Activated CD4-positive, alpha-beta T cell treated with anti-CD3 and anti-CD28 coated beads, Interleukin-2, amount 10 ng/mL, durations not matched to agents 24 days and 14 days (primary cell): ENCODE measurements around the gene LTB4R2. TPM values are rescaled to one million over a fixed set of nuclear protein-coding genes. Genes with fewer than 3 reads are reported as not detected.
A peak's percentile ranks its signal among the peaks of the same experiment; 100 is the strongest.

Experiments
- DNase-seq: peaks from one replicate; pipeline ENCODE4 v3.0.0; 2022
- H3K27ac Mint-ChIP-seq: one replicate; pipeline ENCODE4 v1.8.0; 2022; ENCODE audit warnings: mild to moderate bottlenecking, mixed read lengths
- H3K27me3 Mint-ChIP-seq: one replicate; pipeline ENCODE4 v1.8.0; 2022; ENCODE audit warnings: mixed read lengths
- H3K36me3 Mint-ChIP-seq: one replicate; pipeline ENCODE4 v1.8.0; 2022; ENCODE audit warnings: low read depth, mild to moderate bottlenecking, mixed read lengths
- H3K4me1 Mint-ChIP-seq: one replicate; pipeline ENCODE4 v1.8.0; 2021; ENCODE audit warnings: mixed read lengths
- H3K4me3 Mint-ChIP-seq: one replicate; pipeline ENCODE4 v1.8.0; 2022; ENCODE audit warnings: mild to moderate bottlenecking, moderate library complexity, mixed read lengths
- H3K9me3 Mint-ChIP-seq: one replicate; pipeline ENCODE4 v1.8.0; 2021; ENCODE audit warnings: mixed read lengths
- intact Hi-C: fragments of 100-400 bp; cut with micrococcal nuclease; formaldehyde crosslinking; loops from one replicate; pipeline ENCODE4 v1.15.1; 2023
- total RNA-seq: library from RNA; stranded (reverse); gene quantifications from 2 replicates; pipeline ENCODE4 v1.2.3, GENCODE V29; 2022

Gene LTB4R2
- total RNA-seq, 1 donor from 2014 or later: 11.0 TPM

- intact Hi-C loops: loop anchor here (1.0 to 2.0 kb wide), 3 partner anchors 67 to 152 kb away; partner anchors contain the start of genes CHMP4A, GMPR2, NEDD8 and PSME2
- H3K27me3 Mint-ChIP-seq: no peaks in the 10 kb centered on the region
- H3K27ac Mint-ChIP-seq: peak overlapping the region; percentile 91
- peak; percentile 70 for DNase-seq
- H3K4me3 Mint-ChIP-seq: peak overlapping the region; percentile 86
- H3K4me1 Mint-ChIP-seq: peaks cover 36% of the 10 kb centered on the region
- peaks cover 41% of the 10 kb centered on the region for H3K36me3 Mint-ChIP-seq
- no peaks in the 10 kb centered on the region for H3K9me3 Mint-ChIP-seq
Observed at GRCh38 chr14:24298892-24299254, 11.1 kb upstream of the LTB4R2 start.

- peaks cover 44% of the 10 kb centered on the region for H3K36me3 Mint-ChIP-seq
- peak within 1 kb of the TSS; percentile 86 for H3K4me3 Mint-ChIP-seq
- no peaks in the 10 kb centered on the region for H3K27me3 Mint-ChIP-seq
- H3K4me1 Mint-ChIP-seq: peaks cover 36% of the 10 kb centered on the region
- H3K27ac Mint-ChIP-seq: peak within 1 kb of the TSS; percentile 91
- peak; percentile 98 for DNase-seq
- intact Hi-C loops: loop anchor here (1.0 to 2.0 kb wide), 4 partner anchors 9 to 153 kb away; partner anchors contain the start of genes CHMP4A, GMPR2, NEDD8 and PSME2
- H3K9me3 Mint-ChIP-seq: no peaks in the 10 kb centered on the region
Observed at GRCh38 chr14:24299255-24300191, 10.4 kb upstream of the LTB4R2 start, which contains the start of the genes DHRS1 and NOP9. Gene DHRS1 (minus strand): TSS chr14:24299780. CDS start chr14:24299106, 674 bp downstream. Gene NOP9 (plus strand): TSS chr14:24299850. CDS start chr14:24299955, 105 bp downstream.

- no peaks in the 10 kb centered on the region for H3K9me3 Mint-ChIP-seq
- peak overlapping the region; percentile 69 for H3K27ac Mint-ChIP-seq
- no peak for DNase-seq
- peaks cover 36% of the 10 kb centered on the region for H3K4me1 Mint-ChIP-seq
- H3K27me3 Mint-ChIP-seq: no peaks in the 10 kb centered on the region
- peaks cover 52% of the 10 kb centered on the region for H3K36me3 Mint-ChIP-seq
- H3K4me3 Mint-ChIP-seq: peak overlapping the region; percentile 86
- intact Hi-C loops: loop anchor here (1.0 kb wide), 1 partner anchor 8 kb away; no protein-coding TSS in a partner anchor
Observed at GRCh38 chr14:24300326-24300980, 9.5 kb upstream of the LTB4R2 start.

- Mint-ChIP-seq H3K9me3 (no peaks in the 10 kb centered on the region), H3K36me3 (peaks cover 70% of the 10 kb centered on the region), H3K4me3 (no peak overlapping the region), H3K27ac (no peak overlapping the region), H3K4me1 (peaks cover 25% of the 10 kb centered on the region), H3K27me3 (no peaks in the 10 kb centered on the region)
- no peak for DNase-seq
- intact Hi-C loops: no loop called here
Observed at GRCh38 chr14:24304019-24304387, 5.9 kb upstream of the LTB4R2 start.

GRCh38 chr14:24307156-24307574 lies 2.8 kb upstream of the LTB4R2 start:
- peaks cover 33% of the 10 kb centered on the region for H3K4me1 Mint-ChIP-seq
- H3K9me3 Mint-ChIP-seq: no peaks in the 10 kb centered on the region
- intact Hi-C loops: no loop called here
- H3K36me3 Mint-ChIP-seq: peaks cover 73% of the 10 kb centered on the region
- H3K27me3 Mint-ChIP-seq: no peaks in the 10 kb centered on the region
- no peak for DNase-seq
- peak overlapping the region; percentile 5 for H3K27ac Mint-ChIP-seq
- H3K4me3 Mint-ChIP-seq: no peak overlapping the region

GRCh38 chr14:24307575-24308341 lies 2.2 kb upstream of the LTB4R2 start, which contains the start of gene CIDEB:
Gene CIDEB (minus strand): TSS chr14:24307977. CDS start chr14:24307858, 119 bp downstream.
- peak; percentile 89 for DNase-seq
- intact Hi-C loops: loop anchor here (1.0 to 2.0 kb wide), 3 partner anchors 7 to 124 kb away; partner anchors contain the start of gene TINF2
- H3K4me1 Mint-ChIP-seq: peaks cover 39% of the 10 kb centered on the region
- no peaks in the 10 kb centered on the region for H3K9me3 Mint-ChIP-seq
- H3K4me3 Mint-ChIP-seq: peak within 1 kb of the TSS; percentile 2
- no peaks in the 10 kb centered on the region for H3K27me3 Mint-ChIP-seq
- peak within 1 kb of the TSS; percentile 58 for H3K27ac Mint-ChIP-seq
- peaks cover 67% of the 10 kb centered on the region for H3K36me3 Mint-ChIP-seq

GRCh38 chr14:24308342-24309124 lies 1.4 kb upstream of the LTB4R2 start:
- peak overlapping the region; percentile 2 for H3K4me3 Mint-ChIP-seq

GRCh38 chr14:24310265-24310645 lies 315 bp downstream of the LTB4R2 start:
- Mint-ChIP-seq H3K27ac (peak overlapping the region; percentile 91), H3K27me3 (no peaks in the 10 kb centered on the region), H3K9me3 (no peaks in the 10 kb centered on the region), H3K4me3 (peak overlapping the region; percentile 86), H3K36me3 (peaks cover 53% of the 10 kb centered on the region), H3K4me1 (peaks cover 62% of the 10 kb centered on the region)
- intact Hi-C loops: loop anchor here (2.0 kb wide), 2 partner anchors 23 to 133 kb away; partner anchors contain the start of gene SDR39U1
- DNase-seq: no peak

More at GRCh38 chr14:24308342-24309124, 1.4 kb upstream of the LTB4R2 start:
- Mint-ChIP-seq H3K4me1 (peaks cover 47% of the 10 kb centered on the region), H3K27ac (no peak overlapping the region), H3K27me3 (no peaks in the 10 kb centered on the region), H3K36me3 (peaks cover 62% of the 10 kb centered on the region), H3K9me3 (no peaks in the 10 kb centered on the region)
- intact Hi-C loops: loop anchor here (1.0 to 2.0 kb wide), 3 partner anchors 8 to 123 kb away; partner anchors contain the start of gene TINF2
- no peak for DNase-seq

- DNase-seq: peak; percentile 89
- Mint-ChIP-seq H3K9me3 (no peaks in the 10 kb centered on the region), H3K4me1 (peaks cover 68% of the 10 kb centered on the region), H3K4me3 (peak within 1 kb of the TSS; percentile 86), H3K27me3 (no peaks in the 10 kb centered on the region), H3K27ac (peak within 1 kb of the TSS; percentile 91), H3K36me3 (peaks cover 49% of the 10 kb centered on the region)
- intact Hi-C loops: loop anchor here (2.0 kb wide), 2 partner anchors 22 to 132 kb away; partner anchors contain the start of gene SDR39U1
Observed at GRCh38 chr14:24310646-24311604, 985 bp downstream of the LTB4R2 start, which contains the start of gene LTB4R. Gene LTB4R (plus strand): TSS chr14:24311502. CDS start chr14:24315652, 4,150 bp downstream.

- intact Hi-C loops: loop anchor here (2.0 kb wide), 2 partner anchors 21 to 131 kb away; partner anchors contain the start of gene SDR39U1
- peak; percentile 64 for DNase-seq
- Mint-ChIP-seq H3K27ac (peak overlapping the region; percentile 81), H3K9me3 (no peaks in the 10 kb centered on the region), H3K4me3 (peak overlapping the region; percentile 86), H3K4me1 (peaks cover 72% of the 10 kb centered on the region), H3K36me3 (peaks cover 41% of the 10 kb centered on the region), H3K27me3 (no peaks in the 10 kb centered on the region)
Observed at GRCh38 chr14:24311837-24312615, 2.1 kb downstream of the LTB4R2 start.
